Ovary (tissue), 3 donors: Measurements from ENCODE around the gene FBXL19.
A peak's percentile ranks its signal among the peaks of the same experiment; 100 is the strongest.

Experiments used
- CTCF ChIP-seq, 3 donors: fragments of 450-650 bp in 2 of 3; fragments of 200-600 bp in 1 of 3; IDR thresholded peaks; one replicate each; pipeline versions ENCODE4 v1.5.1 to v1.8.0; 2016 to 2022; ENCODE audit warnings: antibody characterized with exemption in 3 of 3, mild to moderate bottlenecking in 1 of 3
- EP300 ChIP-seq: sonication (generic); formaldehyde crosslinking; IDR thresholded peaks from one replicate; pipeline ENCODE4 v1.6.1; 2017; ENCODE audit warnings: antibody characterized with exemption
- POLR2A ChIP-seq: fragments of 450-650 bp; IDR thresholded peaks from one replicate; pipeline ENCODE4 v1.6.1; 2017; ENCODE audit warnings: antibody characterized with exemption, mild to moderate bottlenecking, moderate library complexity
- donor health status: DM: no; HTN: no; CAD: no.

DNA sequence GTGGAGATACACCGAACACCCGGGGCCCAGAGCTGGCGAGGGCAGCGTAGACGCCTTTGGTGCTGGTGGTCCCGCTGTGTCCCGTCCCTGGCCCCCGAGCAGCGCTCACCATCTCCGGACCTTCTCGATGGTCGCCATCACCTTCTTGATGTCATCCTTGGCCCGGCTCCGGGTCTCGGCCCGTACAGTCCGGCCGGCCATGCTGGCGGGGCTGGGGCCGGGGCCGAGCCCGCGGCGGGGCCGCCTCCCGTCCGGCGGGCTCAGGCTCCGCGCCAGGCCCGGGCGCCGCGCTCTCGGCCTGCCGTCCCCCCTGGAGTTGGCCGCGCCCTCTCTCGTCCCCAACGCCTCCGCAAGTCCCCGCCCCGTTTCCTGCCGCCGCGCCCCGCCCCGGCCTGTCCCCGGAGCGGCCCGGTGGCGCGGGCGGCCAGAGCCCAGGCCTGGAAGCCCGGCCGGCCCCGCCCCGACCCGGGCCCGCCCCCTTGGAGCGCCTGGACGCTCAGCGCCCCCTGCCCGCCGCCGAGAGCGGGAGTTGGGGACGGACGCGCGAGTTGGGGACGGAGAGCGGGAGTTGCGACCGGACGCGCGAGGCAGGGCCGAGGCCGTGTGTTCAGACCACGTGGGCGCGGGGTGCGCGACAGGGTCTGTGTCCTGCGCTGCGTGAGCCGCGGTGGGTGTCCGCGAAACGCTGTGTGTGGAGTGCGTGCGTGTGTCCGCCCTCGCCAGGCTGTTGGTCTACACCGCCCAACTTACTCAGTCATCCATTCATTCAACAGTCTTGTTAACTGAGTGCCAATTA is 29.4 kb upstream of the FBXL19 start, which contains the start of gene BCL7C:
- TF ChIP-seq CTCF (IDR thresholded peaks at IDR 0.05) (peak in 2 of 3 donors; percentile 67 to 77), POLR2A (peak; percentile 39), EP300 (no peak)
